ENCODE data around the gene VIPR2.

DNA sequence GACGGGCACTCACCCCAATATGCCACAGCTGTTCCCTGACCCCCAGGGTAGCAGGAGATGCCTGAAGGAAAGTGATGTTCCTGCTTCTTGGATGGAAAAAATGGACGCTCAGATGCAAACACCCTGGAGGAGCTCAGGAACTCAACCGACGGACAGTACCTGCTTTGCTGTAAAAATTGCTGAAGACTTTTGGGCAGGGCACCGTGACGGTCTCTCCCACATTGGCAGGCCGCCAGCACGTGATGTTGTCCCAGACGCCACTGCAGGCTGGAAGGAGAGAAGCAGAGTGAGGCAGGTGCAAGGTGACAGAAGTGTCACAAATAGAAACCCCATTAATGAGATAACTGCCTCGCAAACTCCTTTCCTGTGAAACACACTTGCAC is 35.0 kb downstream of the VIPR2 start:
- TF ChIP-seq POLR2AphosphoS5 (IDR thresholded peaks at IDR 0.05; ENCODE audit: low read depth): no peak
- TF ChIP-seq, protein P1, sequence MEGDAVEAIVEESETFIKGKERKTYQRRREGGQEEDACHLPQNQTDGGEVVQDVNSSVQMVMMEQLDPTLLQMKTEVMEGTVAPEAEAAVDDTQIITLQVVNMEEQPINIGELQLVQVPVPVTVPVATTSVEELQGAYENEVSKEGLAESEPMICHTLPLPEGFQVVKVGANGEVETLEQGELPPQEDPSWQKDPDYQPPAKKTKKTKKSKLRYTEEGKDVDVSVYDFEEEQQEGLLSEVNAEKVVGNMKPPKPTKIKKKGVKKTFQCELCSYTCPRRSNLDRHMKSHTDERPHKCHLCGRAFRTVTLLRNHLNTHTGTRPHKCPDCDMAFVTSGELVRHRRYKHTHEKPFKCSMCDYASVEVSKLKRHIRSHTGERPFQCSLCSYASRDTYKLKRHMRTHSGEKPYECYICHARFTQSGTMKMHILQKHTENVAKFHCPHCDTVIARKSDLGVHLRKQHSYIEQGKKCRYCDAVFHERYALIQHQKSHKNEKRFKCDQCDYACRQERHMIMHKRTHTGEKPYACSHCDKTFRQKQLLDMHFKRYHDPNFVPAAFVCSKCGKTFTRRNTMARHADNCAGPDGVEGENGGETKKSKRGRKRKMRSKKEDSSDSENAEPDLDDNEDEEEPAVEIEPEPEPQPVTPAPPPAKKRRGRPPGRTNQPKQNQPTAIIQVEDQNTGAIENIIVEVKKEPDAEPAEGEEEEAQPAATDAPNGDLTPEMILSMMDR (conservative IDR thresholded peaks at IDR 0.05; ENCODE audit: low read depth in 2 of 2): no peak
- TF ChIP-seq, protein P2, sequence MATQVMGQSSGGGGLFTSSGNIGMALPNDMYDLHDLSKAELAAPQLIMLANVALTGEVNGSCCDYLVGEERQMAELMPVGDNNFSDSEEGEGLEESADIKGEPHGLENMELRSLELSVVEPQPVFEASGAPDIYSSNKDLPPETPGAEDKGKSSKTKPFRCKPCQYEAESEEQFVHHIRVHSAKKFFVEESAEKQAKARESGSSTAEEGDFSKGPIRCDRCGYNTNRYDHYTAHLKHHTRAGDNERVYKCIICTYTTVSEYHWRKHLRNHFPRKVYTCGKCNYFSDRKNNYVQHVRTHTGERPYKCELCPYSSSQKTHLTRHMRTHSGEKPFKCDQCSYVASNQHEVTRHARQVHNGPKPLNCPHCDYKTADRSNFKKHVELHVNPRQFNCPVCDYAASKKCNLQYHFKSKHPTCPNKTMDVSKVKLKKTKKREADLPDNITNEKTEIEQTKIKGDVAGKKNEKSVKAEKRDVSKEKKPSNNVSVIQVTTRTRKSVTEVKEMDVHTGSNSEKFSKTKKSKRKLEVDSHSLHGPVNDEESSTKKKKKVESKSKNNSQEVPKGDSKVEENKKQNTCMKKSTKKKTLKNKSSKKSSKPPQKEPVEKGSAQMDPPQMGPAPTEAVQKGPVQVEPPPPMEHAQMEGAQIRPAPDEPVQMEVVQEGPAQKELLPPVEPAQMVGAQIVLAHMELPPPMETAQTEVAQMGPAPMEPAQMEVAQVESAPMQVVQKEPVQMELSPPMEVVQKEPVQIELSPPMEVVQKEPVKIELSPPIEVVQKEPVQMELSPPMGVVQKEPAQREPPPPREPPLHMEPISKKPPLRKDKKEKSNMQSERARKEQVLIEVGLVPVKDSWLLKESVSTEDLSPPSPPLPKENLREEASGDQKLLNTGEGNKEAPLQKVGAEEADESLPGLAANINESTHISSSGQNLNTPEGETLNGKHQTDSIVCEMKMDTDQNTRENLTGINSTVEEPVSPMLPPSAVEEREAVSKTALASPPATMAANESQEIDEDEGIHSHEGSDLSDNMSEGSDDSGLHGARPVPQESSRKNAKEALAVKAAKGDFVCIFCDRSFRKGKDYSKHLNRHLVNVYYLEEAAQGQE (IDR thresholded peaks at IDR 0.05; ENCODE audit: unreplicated experiment): no peak
- TF ChIP-seq EZH2phosphoT487 (IDR thresholded peaks at IDR 0.05; ENCODE audit: unreplicated experiment): no peak
- TF ChIP-seq ZNF114 (CRISPR knock-in tag; IDR thresholded peaks at IDR 0.05): no peak
- no peak for TF ChIP-seq EZH2 (IDR thresholded peaks at IDR 0.05; ENCODE audit: low read depth, unreplicated experiment)
- no peak for TF ChIP-seq JUNB (IDR thresholded peaks at IDR 0.05; ENCODE audit: unreplicated experiment)
- no peak for TF ChIP-seq CREB1 (CRISPR knock-in tag; IDR thresholded peaks at IDR 0.05; ENCODE audit: low read depth)
- TF ChIP-seq ZNF331 (CRISPR knock-in tag; IDR thresholded peaks at IDR 0.05; ENCODE audit: low read depth): no peak
- no peak for TF ChIP-seq STAT1 (IDR thresholded peaks at IDR 0.05; ENCODE audit: unreplicated experiment)
- TF ChIP-seq NANOG (IDR thresholded peaks at IDR 0.05; ENCODE audit: borderline replicate concordance): no peak

All from GM23338 (cell line).